Esophagus muscularis mucosa (tissue), 4 donors: ENCODE data around the gene CLIC6. TPM values are rescaled to one million over a fixed set of nuclear protein-coding genes. Genes with fewer than 3 reads are reported as not detected.

Source experiments
- DNase-seq: peaks from one replicate; pipeline ENCODE4 v3.0.0-alpha.2; 2017; ENCODE audit errors: extremely low spot score
- H3K27ac ChIP-seq, 4 donors: fragments of 200-600 bp; sonication (generic); replicated peaks in 1 of 4; 1 replicate in 3 of 4; 2 replicates in 1 of 4; pipeline ENCODE4 v1.5.1; 2016 to 2019; ENCODE audit warnings: mild to moderate bottlenecking in 1 of 4
- H3K27me3 ChIP-seq, 4 donors: fragments of 200-600 bp; sonication (generic); one replicate each; pipeline versions ENCODE4 v1.5.1 to v1.6.0; 2016 to 2019
- H3K36me3 ChIP-seq, 4 donors: fragments of 200-600 bp; sonication (generic); one replicate each; pipeline ENCODE4 v1.5.1; 2016 to 2019
- H3K4me1 ChIP-seq, 4 donors: fragments of 200-600 bp; sonication (generic); one replicate each; pipeline ENCODE4 v1.5.1; 2016 to 2019
- H3K4me3 ChIP-seq, 4 donors: fragments of 200-600 bp; sonication (generic); 1 replicate in 2 of 4; 2 replicates in 2 of 4; pipeline ENCODE4 v1.5.1; 2016 to 2019; ENCODE audit warnings: mild to moderate bottlenecking in 4 of 4, moderate library complexity in 1 of 4
- H3K9me3 ChIP-seq, 4 donors: fragments of 200-600 bp; sonication (generic); 1 replicate in 3 of 4; 2 replicates in 1 of 4; pipeline ENCODE4 v1.5.1; 2016 to 2019
- CTCF ChIP-seq, 3 experiments: fragments of 200-600 bp in 2 of 3; fragments of 450-650 bp in 1 of 3; sonication (generic) in 2 of 3; IDR thresholded peaks; one replicate each; pipeline ENCODE4 v1.5.1; 2017 to 2019; ENCODE audit warnings: antibody characterized with exemption in 3 of 3, mild to moderate bottlenecking in 2 of 3, moderate library complexity in 1 of 3
- EP300 ChIP-seq: sonication (generic); formaldehyde crosslinking; IDR thresholded peaks from one replicate; pipeline ENCODE4 v1.6.1; 2017; ENCODE audit warnings: antibody characterized with exemption
- POLR2A ChIP-seq: fragments of 450-650 bp; IDR thresholded peaks from one replicate; pipeline ENCODE4 v1.6.1; 2017; ENCODE audit warnings: antibody characterized with exemption, moderate library complexity, mild to moderate bottlenecking, low read depth
- POLR2AphosphoS5 ChIP-seq, 2 donors: sonication (generic); formaldehyde crosslinking; IDR thresholded peaks; one replicate each; pipeline ENCODE4 v1.6.1; 2017; ENCODE audit warnings: antibody characterized with exemption in 2 of 2
- WGBS: methylation state at CpG from one replicate; pipeline ENCODE4 v1.1.5; 2018; 5-methylcytosine and 5-hydroxymethylcytosine counted together
- intact Hi-C: fragments of 100-400 bp; cut with DNase I; formaldehyde crosslinking; loops from one replicate; pipeline ENCODE4 v1.15.1; 2023
- total RNA-seq, 4 donors: library from RNA; depleted of rRNA; stranded (reverse); fragments of >200 nt; gene quantifications; one replicate each; pipeline versions ENCODE4 v1.1.0 to v1.2.1, GENCODE V29; 2016

CLIC6 gene
- total RNA-seq, 4 donors from 2014 or later: under 0.01 to 1.9 (median 0.39) TPM

- no peaks in the 10 kb centered on the region for H3K4me1 ChIP-seq
- TF ChIP-seq CTCF (IDR thresholded peaks at IDR 0.05) (no peak), POLR2A (no peak), EP300 (no peak), POLR2AphosphoS5 (IDR thresholded peaks at IDR 0.05) (no peak)
- H3K9me3 ChIP-seq: peaks cover 0 to 8% (median 3%) of the 10 kb centered on the region in 4 donors
- no peak for DNase-seq
- intact Hi-C loops: no loop called here
- no peak overlapping the region for H3K27ac ChIP-seq
- no peak overlapping the region for H3K4me3 ChIP-seq
- H3K27me3 ChIP-seq: peaks cover 0 to 6% (median 0%) of the 10 kb centered on the region in 4 donors
- 77% methylated on average over 2 of the region's 2 CpGs for WGBS
- H3K36me3 ChIP-seq: no peaks in the 10 kb centered on the region
These were observed 93.0 kb downstream of the CLIC6 start for GRCh38 chr21:34761758-34762330.

DNA sequence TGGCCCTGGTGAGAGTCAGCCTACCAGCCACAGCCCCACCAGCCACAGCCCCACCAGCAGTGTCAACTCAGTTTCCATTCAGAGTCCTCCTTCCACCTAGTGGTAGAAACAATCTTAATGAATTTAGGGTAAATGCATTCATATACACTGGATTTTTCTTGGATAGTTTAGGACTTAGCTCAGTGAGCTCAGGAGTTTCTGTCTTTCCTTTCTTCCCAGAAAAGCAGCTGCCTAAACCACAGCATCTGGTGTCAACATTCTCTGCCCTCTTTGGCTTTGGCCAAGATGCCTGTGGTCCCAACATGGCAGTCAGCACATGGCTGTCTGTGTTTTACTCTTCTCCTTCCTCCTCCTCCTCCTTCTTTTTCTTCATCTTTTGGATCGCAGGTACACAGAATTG lies 94.0 kb downstream of the CLIC6 start:
- no peak for DNase-seq
- H3K9me3 ChIP-seq: peaks cover 0 to 8% (median 3%) of the 10 kb centered on the region in 4 donors
- H3K27me3 ChIP-seq: peaks cover 0 to 6% (median 0%) of the 10 kb centered on the region in 4 donors
- H3K4me1 ChIP-seq: no peaks in the 10 kb centered on the region
- 93% methylated on average over 1 of the region's 1 CpG for WGBS
- no peak overlapping the region for H3K27ac ChIP-seq
- H3K4me3 ChIP-seq: no peak overlapping the region
- intact Hi-C loops: no loop called here
- TF ChIP-seq POLR2AphosphoS5 (IDR thresholded peaks at IDR 0.05): no peak
- no peak for TF ChIP-seq CTCF (IDR thresholded peaks at IDR 0.05)
- no peak for TF ChIP-seq EP300
- TF ChIP-seq POLR2A: no peak
- no peaks in the 10 kb centered on the region for H3K36me3 ChIP-seq

DNA sequence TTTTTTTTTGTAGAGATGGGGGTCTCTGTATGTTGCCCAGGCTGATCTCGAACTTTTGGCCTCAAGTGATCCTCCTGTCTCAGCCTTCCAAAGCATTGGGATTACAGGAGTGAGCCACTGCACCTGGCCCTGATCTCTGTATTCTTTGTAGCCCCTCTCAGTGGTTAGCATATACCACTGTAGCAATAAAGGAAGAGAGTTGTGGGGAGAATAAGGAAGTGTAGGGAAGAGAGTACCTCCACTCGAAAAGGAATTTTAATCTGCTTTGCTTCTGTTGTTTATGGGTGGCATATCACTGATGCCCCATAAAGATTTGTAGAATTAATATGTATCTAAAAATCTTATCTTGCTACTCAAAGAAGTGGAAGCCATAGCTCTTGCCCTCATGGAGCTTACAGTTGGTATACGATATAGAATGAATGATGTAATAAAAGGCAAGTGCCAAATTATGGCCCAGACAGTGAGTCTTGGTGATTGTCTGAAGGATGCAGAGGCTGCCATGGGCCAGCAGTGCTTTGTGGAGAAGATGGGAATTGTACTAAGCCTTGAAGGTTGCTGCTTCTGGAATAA lies 96.0 kb downstream of the CLIC6 start:
- TF ChIP-seq POLR2AphosphoS5 (IDR thresholded peaks at IDR 0.05) (no peak), CTCF (IDR thresholded peaks at IDR 0.05) (no peak), EP300 (no peak), POLR2A (no peak)
- Histone ChIP-seq H3K27ac (no peak overlapping the region), H3K4me1 (no peaks in the 10 kb centered on the region), H3K27me3 (peaks cover 0 to 6% (median 0%) of the 10 kb centered on the region in 4 donors), H3K9me3 (peaks cover 0 to 8% (median 3%) of the 10 kb centered on the region in 4 donors), H3K36me3 (no peaks in the 10 kb centered on the region), H3K4me3 (no peak overlapping the region)
- peak; percentile 8 for DNase-seq
- intact Hi-C loops: no loop called here
- 91% methylated on average over 3 of the region's 3 CpGs for WGBS

DNA sequence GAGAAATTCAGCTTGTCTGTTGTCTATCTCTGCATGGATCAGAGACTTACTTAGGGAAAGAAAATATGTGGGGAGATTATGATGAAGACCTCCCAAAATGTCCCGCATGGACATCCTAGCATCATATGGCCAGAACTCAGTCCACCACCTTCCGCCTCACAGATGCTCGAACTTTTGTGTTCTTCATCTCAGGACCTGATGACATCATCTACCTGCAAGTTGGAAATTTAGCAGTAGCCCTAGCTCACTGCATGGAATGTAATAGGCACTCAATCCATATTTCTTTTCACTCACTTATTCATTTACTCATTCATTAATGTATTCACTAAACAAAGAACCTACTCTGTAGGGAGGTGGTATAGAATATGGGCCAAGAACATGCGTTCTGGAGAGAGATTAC lies 96.8 kb downstream of the CLIC6 start:
- WGBS: 89% methylated on average over 4 of the region's 4 CpGs
- intact Hi-C loops: no loop called here
- no peaks in the 10 kb centered on the region for H3K36me3 ChIP-seq
- peaks cover 0 to 8% (median 3%) of the 10 kb centered on the region in 4 donors for H3K9me3 ChIP-seq
- no peak overlapping the region for H3K4me3 ChIP-seq
- H3K4me1 ChIP-seq: no peaks in the 10 kb centered on the region
- H3K27ac ChIP-seq: no peak overlapping the region
- H3K27me3 ChIP-seq: no peaks in the 10 kb centered on the region
- no peak for TF ChIP-seq CTCF (IDR thresholded peaks at IDR 0.05)
- no peak for DNase-seq

GRCh38 chr21:34766862-34767261 lies 98.1 kb downstream of the CLIC6 start:
- no peak overlapping the region for H3K4me3 ChIP-seq
- H3K9me3 ChIP-seq: peaks cover 0 to 8% (median 3%) of the 10 kb centered on the region in 4 donors
- H3K27me3 ChIP-seq: no peaks in the 10 kb centered on the region
- DNase-seq: peak; percentile 66
- no peak overlapping the region for H3K27ac ChIP-seq
- no peaks in the 10 kb centered on the region for H3K4me1 ChIP-seq
- 81% methylated on average over 3 of the region's 3 CpGs for WGBS
- no peaks in the 10 kb centered on the region for H3K36me3 ChIP-seq
- intact Hi-C loops: no loop called here
- TF ChIP-seq POLR2A (no peak), POLR2AphosphoS5 (IDR thresholded peaks at IDR 0.05) (no peak), EP300 (no peak), CTCF (IDR thresholded peaks at IDR 0.05) (no peak)
